Karpas-422 (cell line): ENCODE data around the gene CPTP. TPM values are rescaled to one million over a fixed set of nuclear protein-coding genes. Genes with fewer than 3 reads are reported as not detected.

Experiments used
- DNase-seq: peaks from one replicate; pipeline ENCODE4 v3.0.0-alpha.2; 2015
- H2AFZ ChIP-seq: fragments of 200-600 bp; sonication (generic); 2 replicates; pipeline ENCODE4 v1.6.1; 2014; ENCODE audit warnings: antibody characterized with exemption, low read length, mixed read lengths
- H3K27ac ChIP-seq: fragments of 200-600 bp; sonication (generic); 2 replicates; pipeline ENCODE4 v1.5.1; 2014; ENCODE audit warnings: mild to moderate bottlenecking, low read length, moderate library complexity
- H3K27me3 ChIP-seq: fragments of 200-600 bp; sonication (generic); 2 replicates; pipeline ENCODE4 v1.6.1; 2014; ENCODE audit warnings: low read length, mixed read lengths
- H3K36me3 ChIP-seq: fragments of 200-600 bp; sonication (generic); 2 replicates; pipeline ENCODE4 v1.6.1; 2014; ENCODE audit warnings: low read length, mixed read lengths; ENCODE audit not compliant: insufficient read depth
- H3K4me1 ChIP-seq: fragments of 200-600 bp; sonication (generic); 2 replicates; pipeline ENCODE4 v1.6.1; 2014; ENCODE audit warnings: mild to moderate bottlenecking, low read length, mixed read lengths
- H3K4me2 ChIP-seq: fragments of 200-600 bp; sonication (generic); 2 replicates; pipeline ENCODE4 v1.6.1; 2014; ENCODE audit warnings: low read length, low read depth, mild to moderate bottlenecking; ENCODE audit not compliant: poor library complexity, severe bottlenecking
- H3K4me3 ChIP-seq: fragments of 200-600 bp; sonication (generic); 2 replicates; pipeline ENCODE4 v1.5.1; 2014; ENCODE audit warnings: mild to moderate bottlenecking, antibody characterized with exemption, low read length, mixed read lengths
- H3K79me2 ChIP-seq: fragments of 200-600 bp; sonication (generic); 2 replicates; pipeline ENCODE4 v1.6.1; 2014; ENCODE audit warnings: mild to moderate bottlenecking, low read length, mixed read lengths
- H3K9ac ChIP-seq: fragments of 200-600 bp; sonication (generic); 2 replicates; pipeline ENCODE4 v1.6.0; 2014; ENCODE audit warnings: low read length
- H3K9me2 ChIP-seq: fragments of 200-600 bp; sonication (generic), shearing (Covaris generic); replicated peaks from 2 replicates; pipeline ENCODE4 v1.6.0; 2014; ENCODE audit warnings: mild to moderate bottlenecking, low read length, moderate library complexity; ENCODE audit not compliant: insufficient read depth
- H3K9me3 ChIP-seq: fragments of 300-700, 200-600 bp; sonication (generic); 2 replicates; pipeline ENCODE4 v1.6.1; 2014; ENCODE audit warnings: low read length, mixed read lengths
- H4K20me1 ChIP-seq: fragments of 200-600 bp; sonication (generic); 2 replicates; pipeline ENCODE4 v1.6.1; 2014; ENCODE audit warnings: mild to moderate bottlenecking, antibody characterized with exemption, low read length, low read depth; ENCODE audit not compliant: insufficient read depth
- total RNA-seq: library from RNA; depleted of rRNA; stranded (reverse); fragments of >200 nt; shearing (Covaris generic); gene quantifications from 2 replicates; pipeline ENCODE4 v1.2.3, GENCODE V29; 2014; ENCODE audit warnings: low replicate concordance

Gene CPTP
- total RNA-seq, 1 experiment from 2014 or later, result 35.0 TPM

DNA sequence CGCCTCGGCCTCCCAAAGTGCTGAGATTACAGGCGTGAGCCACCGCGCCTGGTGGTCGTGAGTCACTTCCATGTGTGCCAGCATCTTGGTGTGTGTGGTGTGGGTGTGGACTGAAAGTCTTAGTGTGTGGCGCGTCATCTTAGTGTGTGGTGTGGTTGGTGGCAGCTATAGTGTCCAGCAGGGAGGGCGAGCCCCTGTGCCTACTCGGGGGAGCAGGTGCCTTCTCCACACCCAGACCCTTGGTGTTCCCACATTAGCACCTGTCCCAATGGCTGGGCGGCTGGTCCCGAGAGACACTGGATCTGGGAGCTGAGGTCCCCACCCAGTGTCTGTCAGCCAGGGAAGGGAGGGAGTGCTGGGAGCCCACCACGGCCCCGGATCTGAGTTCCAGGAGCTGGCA lies 41.6 kb upstream of the CPTP start:
- H3K4me1 ChIP-seq, result peaks cover 3% of the 10 kb centered on the region
- H3K36me3 ChIP-seq, result no peaks in the 10 kb centered on the region
- H4K20me1 ChIP-seq, result no peaks in the 10 kb centered on the region
- H3K9me2 ChIP-seq, result no peaks in the 10 kb centered on the region
- no peak for DNase-seq
- H3K4me2 ChIP-seq, result no peak overlapping the region
- H3K9me3 ChIP-seq, result peaks cover 4% of the 10 kb centered on the region; the same call in 1 of the 2 replicates
- H3K79me2 ChIP-seq, result no peaks in the 10 kb centered on the region
- H3K9ac ChIP-seq, result no peak overlapping the region
- no peaks in the 10 kb centered on the region for H3K27me3 ChIP-seq
- H3K4me3 ChIP-seq, result no peak overlapping the region
- no peak overlapping the region for H3K27ac ChIP-seq
- H2AFZ ChIP-seq, result no peak overlapping the region

DNA sequence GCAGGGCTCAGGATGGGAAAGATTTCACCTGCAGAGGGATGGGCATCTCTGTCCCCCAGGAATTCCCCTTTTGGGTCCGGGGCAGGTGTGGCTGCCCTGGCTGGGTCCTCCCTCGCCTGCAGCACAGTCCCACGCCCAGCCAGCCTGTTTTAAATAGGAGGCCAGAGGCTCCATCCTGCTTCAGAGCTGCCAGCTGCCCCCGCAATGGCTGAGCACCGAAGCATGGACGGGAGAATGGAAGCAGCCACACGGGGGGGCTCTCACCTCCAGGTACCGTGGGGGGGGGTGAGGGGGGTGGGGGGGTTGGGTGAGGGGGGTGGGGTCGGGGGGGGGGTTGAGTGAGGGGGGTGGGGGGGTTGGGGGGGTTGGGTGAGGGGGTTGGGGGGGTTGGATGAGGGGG lies 40.8 kb upstream of the CPTP start:
- no peak overlapping the region for H3K4me3 ChIP-seq
- no peaks in the 10 kb centered on the region for H4K20me1 ChIP-seq
- no peaks in the 10 kb centered on the region for H3K9me2 ChIP-seq
- H3K9ac ChIP-seq, result no peak overlapping the region
- H2AFZ ChIP-seq, result no peak overlapping the region
- no peak overlapping the region for H3K4me2 ChIP-seq
- DNase-seq, result peak; percentile 67
- H3K27ac ChIP-seq, result no peak overlapping the region
- H3K36me3 ChIP-seq, result no peaks in the 10 kb centered on the region
- H3K27me3 ChIP-seq, result no peaks in the 10 kb centered on the region
- no peaks in the 10 kb centered on the region for H3K79me2 ChIP-seq
- H3K9me3 ChIP-seq, result peaks cover 4% of the 10 kb centered on the region; the same call in 1 of the 2 replicates
- peaks cover 3% of the 10 kb centered on the region for H3K4me1 ChIP-seq

DNA sequence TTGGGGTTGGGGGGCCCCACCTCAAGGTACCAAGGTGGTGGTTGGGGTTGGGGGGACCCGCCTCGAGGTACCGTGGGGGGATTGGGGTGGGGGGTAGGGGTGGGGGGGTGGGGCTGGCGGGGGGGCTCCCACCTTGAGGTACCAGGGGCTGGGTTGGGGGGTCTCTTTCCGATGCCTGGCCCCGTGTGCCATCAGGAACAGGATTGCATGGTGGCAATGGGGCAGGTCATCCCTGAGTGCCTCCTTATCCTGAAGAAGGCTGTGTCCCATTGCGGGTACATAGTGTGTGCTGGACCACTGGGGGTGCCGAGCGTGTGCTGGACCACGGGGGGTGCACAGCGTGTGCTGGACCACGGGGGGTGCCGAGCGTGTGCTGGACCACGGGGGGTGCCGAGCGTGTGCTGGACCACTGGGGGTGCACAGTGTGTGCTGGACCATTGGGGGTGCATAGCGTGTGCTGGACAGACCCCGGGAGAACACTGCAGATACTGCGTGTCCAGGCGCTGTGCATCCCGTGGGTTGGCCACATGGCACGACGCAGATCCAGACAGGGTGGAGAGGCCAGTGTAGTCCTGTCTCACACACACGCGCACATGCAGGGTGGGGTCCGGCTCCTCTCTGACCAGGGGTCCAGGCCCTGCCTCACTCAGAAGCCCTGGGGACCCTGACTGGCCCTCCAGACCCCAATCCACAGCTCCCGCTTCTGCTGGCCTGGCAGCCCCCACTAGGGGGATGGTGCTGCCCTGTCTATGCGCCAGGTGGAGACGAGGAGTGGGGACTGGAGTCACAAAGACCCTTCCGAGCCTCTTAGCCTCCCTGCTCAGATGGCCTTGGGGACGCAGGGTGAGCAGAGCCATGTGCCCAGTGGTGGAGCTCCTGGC lies 40.1 kb upstream of the CPTP start:
- DNase-seq, result no peak
- Histone ChIP-seq H4K20me1 (no peaks in the 10 kb centered on the region), H3K36me3 (no peaks in the 10 kb centered on the region), H3K79me2 (no peaks in the 10 kb centered on the region), H3K27me3 (no peaks in the 10 kb centered on the region), H2AFZ (no peak overlapping the region), H3K4me1 (peaks cover 3% of the 10 kb centered on the region), H3K4me3 (no peak overlapping the region), H3K9ac (no peak overlapping the region), H3K9me3 (peaks cover 4% of the 10 kb centered on the region; the same call in 1 of the 2 replicates), H3K27ac (no peak overlapping the region), H3K9me2 (no peaks in the 10 kb centered on the region), H3K4me2 (no peak overlapping the region)

DNA sequence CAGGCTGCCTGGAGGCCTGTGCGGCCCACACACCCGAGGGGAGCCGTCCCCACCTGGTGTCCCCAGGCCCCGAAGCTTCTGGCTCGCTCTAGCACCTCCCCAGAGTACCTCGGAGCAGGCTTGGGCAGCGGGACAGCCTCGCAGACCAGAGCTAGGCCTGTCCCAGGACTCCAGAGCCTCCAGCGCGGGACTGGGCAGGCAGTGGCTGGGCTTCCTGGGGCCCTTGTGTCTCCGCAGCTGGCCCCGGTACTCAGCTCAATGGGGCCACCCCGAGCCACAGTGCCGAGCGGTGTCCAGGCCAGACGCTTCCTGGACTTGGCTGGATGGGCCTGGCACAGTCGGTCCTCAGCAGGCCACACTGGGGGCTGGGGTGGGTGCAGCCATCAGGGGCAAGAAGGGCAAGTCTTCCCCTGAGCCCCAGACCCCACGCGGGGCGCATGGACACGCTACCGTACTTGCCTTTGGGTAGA lies 39.5 kb upstream of the CPTP start:
- Histone ChIP-seq H3K9me2 (no peaks in the 10 kb centered on the region), H3K4me1 (peaks cover 3% of the 10 kb centered on the region)

DNA sequence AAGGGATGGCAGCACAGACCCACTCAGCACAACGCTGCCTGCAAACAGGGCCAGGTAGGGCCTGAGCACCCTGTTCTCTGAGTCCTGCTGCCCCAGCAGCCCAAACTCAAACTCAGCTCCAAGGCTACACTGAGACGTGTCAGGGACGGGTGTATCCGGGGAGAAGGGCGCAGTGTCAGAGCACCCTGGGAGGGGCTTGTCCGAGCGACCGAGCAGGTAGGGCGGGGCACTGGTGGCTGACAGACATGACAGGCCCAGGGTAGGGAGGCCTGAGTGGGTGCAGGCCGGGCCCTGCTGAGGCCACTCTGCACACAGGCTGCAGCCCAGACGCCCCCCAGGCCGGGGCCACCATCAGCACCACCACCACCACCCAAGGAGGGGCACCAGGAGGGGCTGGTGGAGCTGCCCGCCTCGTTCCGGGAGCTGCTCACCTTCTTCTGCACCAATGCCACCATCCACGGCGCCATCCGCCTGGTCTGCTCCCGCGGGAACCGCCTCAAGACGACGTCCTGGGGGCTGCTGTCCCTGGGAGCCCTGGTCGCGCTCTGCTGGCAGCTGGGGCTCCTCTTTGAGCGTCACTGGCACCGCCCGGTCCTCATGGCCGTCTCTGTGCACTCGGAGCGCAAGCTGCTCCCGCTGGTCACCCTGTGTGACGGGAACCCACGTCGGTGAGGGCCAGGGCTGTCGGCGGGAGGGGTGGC lies 38.8 kb upstream of the CPTP start:
- no peak overlapping the region for H3K4me2 ChIP-seq
- H3K27ac ChIP-seq, result no peak overlapping the region
- no peaks in the 10 kb centered on the region for H3K27me3 ChIP-seq
- no peak overlapping the region for H3K9ac ChIP-seq
- H3K36me3 ChIP-seq, result no peaks in the 10 kb centered on the region
- no peak for DNase-seq
- no peak overlapping the region for H2AFZ ChIP-seq
- H3K9me2 ChIP-seq, result no peaks in the 10 kb centered on the region
- H3K79me2 ChIP-seq, result no peaks in the 10 kb centered on the region
- peaks cover 3% of the 10 kb centered on the region for H3K4me1 ChIP-seq
- no peak overlapping the region for H3K4me3 ChIP-seq
- H4K20me1 ChIP-seq, result no peaks in the 10 kb centered on the region
- H3K9me3 ChIP-seq, result peaks cover 4% of the 10 kb centered on the region; the same call in 1 of the 2 replicates

More for the DNA sequence above, 39.5 kb upstream of the CPTP start:
- H3K4me3 ChIP-seq, result no peak overlapping the region
- H3K4me2 ChIP-seq, result no peak overlapping the region
- no peak overlapping the region for H2AFZ ChIP-seq
- no peaks in the 10 kb centered on the region for H3K79me2 ChIP-seq
- no peaks in the 10 kb centered on the region for H3K27me3 ChIP-seq
- H3K9me3 ChIP-seq, result peaks cover 4% of the 10 kb centered on the region; the same call in 1 of the 2 replicates
- H3K36me3 ChIP-seq, result no peaks in the 10 kb centered on the region
- no peak overlapping the region for H3K9ac ChIP-seq
- H4K20me1 ChIP-seq, result no peaks in the 10 kb centered on the region
- H3K27ac ChIP-seq, result no peak overlapping the region
- no peak for DNase-seq

DNA sequence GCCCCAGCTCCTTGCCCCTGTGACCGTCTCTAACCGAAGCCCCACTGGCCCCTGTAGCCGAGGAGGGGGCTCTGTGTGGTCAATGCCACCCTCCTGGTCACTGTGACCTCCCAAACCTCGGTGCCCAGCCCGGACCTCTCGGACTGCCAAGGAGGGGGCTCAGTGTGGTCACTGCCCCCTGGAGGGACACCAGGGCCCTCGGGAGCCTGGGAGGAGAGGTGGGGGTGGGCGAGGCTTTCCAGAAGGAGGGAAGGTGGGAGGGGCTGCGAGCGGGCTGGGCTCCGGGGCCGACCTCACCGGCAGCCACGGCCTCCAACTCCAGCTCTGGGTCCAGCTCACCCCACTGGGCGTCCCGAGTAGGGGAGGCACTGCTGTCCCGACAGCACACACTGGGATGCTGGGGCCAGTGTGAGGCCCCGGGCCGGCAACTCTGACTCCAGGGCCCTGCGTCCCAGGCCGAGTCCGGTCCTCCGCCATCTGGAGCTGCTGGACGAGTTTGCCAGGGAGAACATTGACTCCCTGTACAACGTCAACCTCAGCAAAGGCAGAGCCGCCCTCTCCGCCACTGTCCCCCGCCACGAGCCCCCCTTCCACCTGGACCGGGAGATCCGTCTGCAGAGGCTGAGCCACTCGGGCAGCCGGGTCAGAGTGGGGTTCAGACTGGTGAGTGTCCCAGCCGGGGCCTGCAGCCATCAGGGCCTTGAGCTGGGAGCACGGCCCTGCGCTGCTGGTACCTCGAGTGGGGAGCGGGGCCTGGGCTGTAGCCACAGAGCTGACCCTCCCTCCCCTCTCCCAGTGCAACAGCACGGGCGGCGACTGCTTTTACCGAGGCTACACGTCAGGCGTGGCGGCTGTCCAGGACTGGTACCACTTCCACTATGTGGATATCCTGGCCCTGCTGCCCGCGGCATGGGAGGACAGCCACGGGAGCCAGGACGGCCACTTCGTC lies 38.0 kb upstream of the CPTP start:
- no peaks in the 10 kb centered on the region for H3K9me2 ChIP-seq
- H3K36me3 ChIP-seq, result no peaks in the 10 kb centered on the region
- no peak for DNase-seq
- H3K4me3 ChIP-seq, result no peak overlapping the region
- peaks cover 3% of the 10 kb centered on the region for H3K4me1 ChIP-seq
- H4K20me1 ChIP-seq, result no peaks in the 10 kb centered on the region
- no peak overlapping the region for H3K9ac ChIP-seq
- H3K27ac ChIP-seq, result no peak overlapping the region
- H2AFZ ChIP-seq, result no peak overlapping the region
- H3K4me2 ChIP-seq, result no peak overlapping the region
- H3K27me3 ChIP-seq, result no peaks in the 10 kb centered on the region
- H3K79me2 ChIP-seq, result no peaks in the 10 kb centered on the region
- H3K9me3 ChIP-seq, result peaks cover 4% of the 10 kb centered on the region; the same call in 1 of the 2 replicates

DNA sequence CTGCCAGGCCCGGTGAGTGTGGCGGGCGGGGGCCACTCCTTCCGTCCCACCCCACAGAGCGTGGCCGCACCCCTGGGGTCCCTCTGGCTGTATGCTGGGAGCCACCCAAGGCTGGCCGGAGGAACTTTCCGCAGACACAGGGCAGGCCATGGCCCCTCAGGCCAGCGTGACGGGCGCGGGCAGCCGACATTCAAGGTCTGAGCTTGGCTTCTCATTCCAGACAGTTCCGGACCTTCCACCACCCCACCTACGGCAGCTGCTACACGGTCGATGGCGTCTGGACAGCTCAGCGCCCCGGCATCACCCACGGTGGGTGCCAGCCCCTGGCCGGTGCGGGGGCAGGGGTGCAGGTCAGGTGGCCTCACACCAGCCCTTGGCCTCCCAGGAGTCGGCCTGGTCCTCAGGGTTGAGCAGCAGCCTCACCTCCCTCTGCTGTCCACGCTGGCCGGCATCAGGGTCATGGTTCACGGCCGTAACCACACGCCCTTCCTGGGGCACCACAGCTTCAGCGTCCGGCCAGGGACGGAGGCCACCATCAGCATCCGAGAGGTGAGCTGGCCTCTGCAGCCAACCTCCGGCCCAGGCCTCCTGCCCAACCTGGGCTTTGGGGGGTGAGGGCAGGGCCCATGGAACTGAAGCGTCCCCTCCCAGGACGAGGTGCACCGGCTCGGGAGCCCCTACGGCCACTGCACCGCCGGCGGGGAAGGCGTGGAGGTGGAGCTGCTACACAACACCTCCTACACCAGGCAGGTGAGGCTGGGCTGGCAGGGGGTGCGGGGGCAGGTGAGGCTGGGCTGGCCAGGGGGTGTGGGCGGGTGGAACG lies 37.1 kb upstream of the CPTP start:
- H3K9me3 ChIP-seq, result peaks cover 4% of the 10 kb centered on the region; the same call in 1 of the 2 replicates
- H3K27me3 ChIP-seq, result no peaks in the 10 kb centered on the region
- peaks cover 3% of the 10 kb centered on the region for H3K4me1 ChIP-seq
- no peaks in the 10 kb centered on the region for H3K9me2 ChIP-seq
- DNase-seq, result no peak
- no peaks in the 10 kb centered on the region for H4K20me1 ChIP-seq
- H3K9ac ChIP-seq, result no peak overlapping the region
- no peak overlapping the region for H3K4me2 ChIP-seq
- no peaks in the 10 kb centered on the region for H3K36me3 ChIP-seq
- no peak overlapping the region for H2AFZ ChIP-seq
- no peak overlapping the region for H3K27ac ChIP-seq
- H3K4me3 ChIP-seq, result no peak overlapping the region
- no peaks in the 10 kb centered on the region for H3K79me2 ChIP-seq
